Fibroblast of gingiva (primary cell): Measurements from ENCODE around the gene TMEM272.

ENCODE experiments used
- DNase-seq: peaks from one replicate; pipeline ENCODE4 v3.0.0-alpha.2; 2011; ENCODE audit warnings: low read depth

TMEM272 gene

GRCh38 chr13:51804295-51805172 is 40.4 kb downstream of the TMEM272 start:
- no peak for DNase-seq

GRCh38 chr13:51803422-51804294 is 41.3 kb downstream of the TMEM272 start, which contains the start of gene DHRS12:
Gene DHRS12, minus strand, starts transcription at chr13:51804163. Its CDS starts 4,504 bp downstream, at chr13:51799659.
- peak; percentile 77 for DNase-seq

DNA sequence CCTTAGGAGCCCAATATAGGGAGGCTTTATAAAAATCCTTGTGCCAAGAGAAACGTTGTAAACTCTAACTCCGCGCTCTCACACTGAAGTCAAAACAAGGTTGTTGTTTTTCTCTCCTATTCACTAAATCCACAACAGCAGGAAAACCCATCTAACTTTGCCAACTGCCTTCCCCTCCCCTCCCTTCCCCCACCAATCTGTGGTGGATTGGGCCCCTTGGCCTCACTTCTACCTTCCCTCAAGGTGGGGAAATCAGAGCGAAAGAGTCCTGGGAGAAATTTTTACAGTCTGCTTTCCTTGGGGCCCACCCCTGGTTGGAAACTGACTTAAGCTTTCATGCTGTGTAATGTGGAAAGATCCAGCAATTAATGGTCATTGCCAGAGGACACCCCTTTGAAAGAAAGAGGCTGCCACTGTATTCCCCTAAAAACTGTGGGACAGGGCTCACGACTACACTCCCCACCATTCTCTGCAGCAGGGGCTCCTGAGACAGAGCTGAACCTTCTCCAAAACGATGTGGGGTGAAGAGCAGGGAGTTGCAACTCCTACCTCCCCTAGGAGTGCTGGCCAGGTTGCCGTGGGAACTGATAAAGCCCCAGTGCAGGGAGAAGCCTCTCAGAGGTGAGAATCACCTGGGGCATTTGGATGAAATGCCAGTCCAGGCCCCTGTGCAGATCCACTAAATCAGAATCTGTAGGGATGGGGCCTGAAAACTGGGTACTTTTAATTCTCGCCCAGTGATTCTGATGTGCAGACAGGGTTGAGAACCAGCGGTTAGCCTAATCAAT is 42.2 kb downstream of the TMEM272 start:
- no peak for DNase-seq

GRCh38 chr13:51801631-51802099 is 43.3 kb downstream of the TMEM272 start:
- peak; percentile 55 for DNase-seq

DNA sequence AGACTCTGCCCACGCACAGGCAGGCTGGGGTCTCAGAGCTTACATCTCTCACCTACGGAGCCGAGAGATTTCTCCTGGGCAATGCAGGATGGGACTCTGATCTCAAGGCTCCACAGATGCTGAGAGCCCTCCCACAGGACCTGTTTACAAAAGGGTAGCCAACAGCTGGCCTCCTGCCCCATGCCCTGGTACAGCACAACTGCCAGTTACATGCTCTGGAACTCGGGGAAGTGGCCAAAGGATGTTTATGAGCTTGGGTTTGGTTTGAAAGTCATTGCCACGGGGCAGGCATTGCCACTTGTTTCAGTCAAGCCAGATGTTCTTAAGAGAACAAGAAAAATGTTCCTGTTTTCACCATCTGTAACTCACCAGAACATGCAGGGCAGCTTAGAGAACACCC is 44.5 kb downstream of the TMEM272 start:
- peak; percentile 61 for DNase-seq

- no peak for DNase-seq
Observed at GRCh38 chr13:51799261-51799660, 45.7 kb downstream of the TMEM272 start.

DNA sequence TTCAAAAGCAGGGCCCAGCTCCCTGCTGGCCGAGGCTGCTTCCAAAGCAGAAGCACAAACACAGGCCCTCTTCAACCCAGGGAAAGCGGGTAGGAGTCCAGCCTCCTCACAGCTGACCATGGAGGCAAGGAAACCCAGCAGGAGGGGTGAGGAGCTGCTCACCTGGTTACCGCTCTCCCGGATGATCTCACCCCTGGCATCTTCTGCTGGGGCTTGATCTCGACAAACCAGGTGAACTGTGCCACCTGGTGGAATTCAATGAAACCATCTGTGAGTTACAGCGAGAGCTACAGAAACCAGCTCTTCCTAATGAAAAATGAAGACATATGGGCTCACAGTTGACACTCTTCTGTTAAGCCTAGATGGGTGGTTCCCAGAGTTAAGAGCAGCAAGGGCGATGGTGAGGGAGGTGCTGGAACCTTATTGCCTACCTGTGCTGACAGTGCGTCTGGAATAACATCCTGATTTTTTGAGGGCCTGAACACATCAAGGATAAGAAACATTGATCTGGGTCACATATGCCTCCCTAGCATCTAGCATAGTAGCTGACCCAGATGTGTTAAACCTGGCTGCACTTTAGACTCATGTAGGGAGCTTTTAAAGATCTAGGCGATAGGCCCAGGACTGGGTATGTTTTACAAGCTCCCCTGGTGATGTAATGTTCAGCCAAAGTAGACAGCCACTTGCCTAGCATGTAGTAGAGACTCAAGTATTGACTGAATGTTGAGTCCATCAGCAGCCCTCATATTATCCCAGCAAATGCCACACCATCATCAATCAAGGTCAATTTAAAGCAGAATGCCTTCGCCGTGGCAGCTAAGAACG is 47.1 kb downstream of the TMEM272 start:
- peak; percentile 28 for DNase-seq

- DNase-seq: no peak
Observed at GRCh38 chr13:51796546-51796945, 48.4 kb downstream of the TMEM272 start.

DNA sequence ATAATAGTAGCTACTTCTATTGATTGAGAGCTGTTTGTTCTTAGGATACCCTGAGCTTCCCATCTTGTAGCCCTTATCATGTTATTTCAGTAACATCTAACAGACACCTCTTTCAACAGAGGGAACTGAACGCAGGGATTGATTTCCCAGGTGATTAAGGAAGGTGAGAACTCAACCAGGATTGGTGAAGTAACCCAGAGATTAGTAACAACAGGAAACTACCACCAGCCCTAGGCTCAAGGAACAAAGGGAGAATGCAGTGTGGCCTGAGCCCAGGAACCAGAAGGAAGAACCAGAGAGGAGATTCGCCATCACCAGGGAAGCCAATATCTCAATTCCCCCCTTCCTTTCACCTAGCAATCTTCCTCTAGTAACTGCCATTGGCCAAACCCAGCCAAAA is 49.6 kb downstream of the TMEM272 start:
- no peak for DNase-seq

- no peak for DNase-seq
Observed at GRCh38 chr13:51794964-51795363, 50.0 kb downstream of the TMEM272 start.

DNA sequence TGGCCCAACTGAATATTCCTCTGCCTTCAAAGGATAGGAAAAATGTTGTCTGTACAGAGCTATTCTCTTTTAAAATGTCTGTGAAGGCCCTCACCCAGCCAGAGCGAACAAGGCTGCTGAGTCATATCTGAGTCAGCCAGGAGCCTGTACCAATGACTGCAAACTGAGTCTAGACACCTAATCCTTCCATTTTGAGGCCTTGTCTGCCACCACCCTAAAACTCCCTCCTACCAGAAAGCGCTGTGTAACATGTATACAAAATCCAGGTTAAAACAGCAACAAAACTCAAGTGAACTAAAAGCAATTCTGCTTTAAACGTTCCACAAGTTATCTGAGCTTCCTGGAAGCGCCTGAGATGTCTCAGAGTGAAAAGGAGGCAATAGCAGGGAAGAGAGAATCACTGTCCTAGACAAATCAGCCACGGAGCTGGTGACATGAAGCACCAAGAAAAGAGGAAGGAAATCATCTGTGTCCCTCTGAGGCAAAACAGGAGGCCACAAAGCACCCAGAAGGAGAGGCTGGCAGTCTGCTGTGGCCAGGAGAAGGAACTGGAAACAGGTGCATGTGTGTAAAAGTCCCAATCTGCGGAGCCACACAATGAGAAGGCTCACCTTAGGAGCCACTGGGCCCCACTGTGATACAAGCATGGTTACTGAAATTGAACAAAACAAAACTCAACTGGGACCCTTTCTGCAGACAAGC is 51.3 kb downstream of the TMEM272 start:
- DNase-seq: peak; percentile 44

DNA sequence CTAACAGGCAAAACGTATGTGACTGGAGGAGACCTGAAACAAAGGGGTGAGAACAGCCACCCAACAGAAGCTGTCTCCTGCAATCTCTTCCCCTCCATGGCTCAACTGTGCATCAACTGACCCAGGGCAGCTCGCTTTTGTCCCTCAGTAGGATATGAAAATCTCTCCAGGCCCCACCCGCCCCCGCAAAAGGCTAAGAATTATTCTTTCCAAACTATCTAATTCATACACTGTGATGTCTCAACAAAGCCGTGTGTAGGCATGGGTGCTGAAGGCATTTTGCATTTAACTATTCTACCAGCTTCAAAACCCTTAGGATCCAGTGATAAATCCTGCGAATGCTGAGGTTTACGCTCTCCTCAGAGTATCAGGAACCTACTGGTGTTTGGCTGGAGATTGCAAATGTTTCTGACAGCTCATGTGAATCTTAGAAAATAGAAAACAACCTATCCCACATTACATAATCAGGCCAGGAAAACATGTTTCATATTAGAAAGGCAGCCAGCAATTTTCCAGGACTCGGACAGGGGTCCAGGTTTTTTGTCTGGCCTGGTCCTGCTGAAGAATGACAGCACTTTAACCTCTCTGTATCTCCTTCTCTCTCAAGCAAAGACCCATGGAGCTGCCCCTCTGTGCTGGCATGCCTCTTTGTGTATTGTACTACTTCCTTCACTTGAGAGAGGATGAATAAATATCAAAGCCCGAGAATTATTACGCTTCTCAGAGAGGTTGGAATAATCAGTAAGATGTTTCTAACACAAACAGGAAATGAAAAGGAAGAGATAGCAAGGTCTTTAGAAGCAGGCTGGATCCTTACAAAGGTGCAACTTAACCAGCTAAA is 58.3 kb downstream of the TMEM272 start:
- no peak for DNase-seq

GRCh38 chr13:51785712-51786424 is 59.1 kb downstream of the TMEM272 start:
- DNase-seq: peak; percentile 32

GRCh38 chr13:51784097-51784496 is 60.9 kb downstream of the TMEM272 start:
- no peak for DNase-seq

DNA sequence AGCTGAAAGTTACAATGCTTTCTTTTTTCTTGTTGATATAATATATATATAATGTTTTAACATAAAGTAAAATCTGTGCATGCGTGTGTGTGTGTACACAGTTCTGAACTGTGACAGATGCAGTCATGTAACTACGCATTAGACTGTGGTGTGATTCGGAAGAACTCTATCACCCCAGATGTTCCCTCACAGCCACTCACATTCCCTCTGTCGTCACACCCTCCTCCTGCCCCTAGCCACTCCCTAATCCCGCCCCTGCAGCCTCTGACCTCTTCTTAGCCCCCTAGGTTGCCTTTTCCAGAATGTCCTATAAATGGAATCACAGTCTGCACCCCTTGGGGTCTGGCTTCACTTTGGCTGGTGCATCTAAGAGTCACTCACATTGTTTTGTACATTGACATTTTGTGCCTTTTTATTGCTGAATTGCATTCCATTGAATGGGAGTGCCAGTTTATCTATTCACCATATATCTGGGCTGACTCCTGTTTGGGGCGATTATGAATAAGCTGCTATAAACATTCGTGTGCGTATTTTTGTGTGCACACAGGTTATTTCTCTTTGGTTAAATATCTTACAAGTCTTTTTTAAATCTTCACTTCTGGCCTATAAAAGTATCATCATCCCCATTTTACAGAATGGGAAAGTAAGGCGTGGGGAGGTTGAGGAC is 61.4 kb downstream of the TMEM272 start:
- no peak for DNase-seq

- DNase-seq: no peak
Observed at GRCh38 chr13:51782026-51782710, 62.8 kb downstream of the TMEM272 start.

DNA sequence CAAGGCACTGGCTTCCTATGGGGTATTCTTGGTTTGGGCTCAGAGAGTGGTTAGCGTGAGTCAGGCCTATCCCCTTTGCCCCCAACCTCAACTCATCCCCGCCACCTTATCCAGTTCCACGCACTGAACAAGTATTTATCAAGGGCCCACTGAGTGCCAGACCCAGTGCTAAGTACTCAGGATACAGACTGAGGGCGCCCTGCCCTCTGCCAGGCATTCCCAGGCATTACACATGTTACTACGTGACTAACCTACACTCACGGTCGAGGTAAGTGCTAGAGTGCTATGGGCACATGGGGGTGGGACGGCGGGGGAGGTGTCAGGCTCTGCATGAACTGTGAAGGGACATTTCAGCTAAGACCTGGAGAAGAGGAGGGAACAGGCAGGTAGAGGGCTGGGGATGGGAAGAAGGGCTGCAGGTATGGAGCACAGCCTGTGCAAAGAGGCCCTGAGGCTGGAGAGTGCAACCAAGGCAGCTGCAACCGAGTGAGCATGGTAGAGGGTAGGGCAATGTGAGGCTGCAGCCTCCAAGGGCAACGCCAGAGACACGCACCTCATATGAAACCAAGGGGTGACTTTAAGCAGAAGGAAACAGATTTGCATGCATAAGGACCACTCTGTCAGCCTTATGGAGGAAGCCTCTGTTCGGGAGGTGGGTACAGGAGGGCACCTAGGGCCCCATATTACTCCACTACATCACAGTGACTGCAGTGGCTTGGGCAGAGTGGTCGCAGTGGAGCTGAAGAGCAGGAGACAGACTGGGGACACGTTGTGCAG is 63.5 kb downstream of the TMEM272 start:
- DNase-seq: no peak
